RKO (cell line): ENCODE data around the gene OR8B12.
"Not testable (repeated sequence)": the region's sequence is repeated elsewhere in the genome, so short reads cannot be mapped to it uniquely, and the experiment has no call there.

ENCODE experiments used
- DNase-seq: peaks from one replicate; pipeline ENCODE4 v3.0.0-alpha.2; 2016; ENCODE audit warnings: low spot score

Gene OR8B12

GRCh38 chr11:124519850-124520549, 23.5 kb downstream of the OR8B12 start:
- no peak for DNase-seq

- peak; percentile 16 for DNase-seq
Measured at GRCh38 chr11:124518989-124519451, 24.4 kb downstream of the OR8B12 start.

GRCh38 chr11:124517314-124517713, 26.1 kb downstream of the OR8B12 start:
- no peak for DNase-seq

GRCh38 chr11:124514675-124515074, 28.8 kb downstream of the OR8B12 start:
- DNase-seq: not testable (repeated sequence)

GRCh38 chr11:124514131-124514530, 29.3 kb downstream of the OR8B12 start:
- DNase-seq: no peak

GRCh38 chr11:124511745-124512144, 31.7 kb downstream of the OR8B12 start:
- DNase-seq: no peak

- no peak for DNase-seq
Measured at GRCh38 chr11:124510279-124510678, 33.2 kb downstream of the OR8B12 start.

- DNase-seq: no peak
Measured at GRCh38 chr11:124499711-124500110, 43.7 kb downstream of the OR8B12 start.

GRCh38 chr11:124493016-124493655, 50.3 kb downstream of the OR8B12 start:
- no peak for DNase-seq
